Skeletal muscle tissue (tissue), 4 donors: ENCODE results near the gene MYO7B. TPM values are rescaled to one million over a fixed set of nuclear protein-coding genes. Genes with fewer than 3 reads are reported as not detected.

ENCODE experiments used
- H3K27ac ChIP-seq: one replicate; pipeline ENCODE4 v1.7.0; 2013; ENCODE audit warnings: mild to moderate bottlenecking, low read depth, low read length, inconsistent platforms
- H3K27me3 ChIP-seq, 3 donors: one replicate each; pipeline ENCODE4 v1.7.0; 2013; ENCODE audit warnings: low read length in 3 of 3; ENCODE audit not compliant: control insufficient read depth in 3 of 3, insufficient read depth in 3 of 3
- H3K36me3 ChIP-seq, 3 donors: one replicate each; pipeline ENCODE4 v1.7.0; 2013; ENCODE audit warnings: low read length in 3 of 3; ENCODE audit not compliant: control insufficient read depth in 3 of 3, insufficient read depth in 3 of 3
- H3K4me1 ChIP-seq, 3 donors: one replicate each; pipeline ENCODE4 v1.7.0; 2013; ENCODE audit warnings: low read length in 3 of 3, mild to moderate bottlenecking in 3 of 3; ENCODE audit not compliant: control insufficient read depth in 3 of 3, insufficient read depth in 3 of 3
- H3K4me3 ChIP-seq, 3 donors: one replicate each; pipeline ENCODE4 v1.7.0; 2013; ENCODE audit warnings: low read length in 3 of 3
- H3K9ac ChIP-seq, 3 donors: one replicate each; pipeline ENCODE4 v1.7.0; 2013; ENCODE audit warnings: low read length in 3 of 3, mild to moderate bottlenecking in 3 of 3, moderate library complexity in 2 of 3, low read depth in 1 of 3
- H3K9me3 ChIP-seq, 3 donors: one replicate each; pipeline ENCODE4 v1.7.0; 2013; ENCODE audit warnings: low read length in 3 of 3; ENCODE audit not compliant: control insufficient read depth in 3 of 3
- total RNA-seq: library from RNA; depleted of rRNA; stranded (reverse); fragments of >200 nt; gene quantifications from one replicate; pipeline ENCODE4 v1.2.3, GENCODE V29; 2014
- donor health status: Osteomylitis.

Gene MYO7B
- total RNA-seq, 1 donor from 2014 or later, result 1.0 TPM

GRCh38 chr2:127576433-127577207 is 41.1 kb downstream of the MYO7B start:
- no peaks in the 10 kb centered on the region for H3K36me3 ChIP-seq
- H3K9ac ChIP-seq, result peak overlapping the region in 2 of 3 donors; percentile 15 to 69
- peaks cover 0 to 3% (median 0%) of the 10 kb centered on the region in 3 donors for H3K27me3 ChIP-seq
- no peaks in the 10 kb centered on the region for H3K9me3 ChIP-seq
- peak overlapping the region; percentile 43 to 54 (median 45) for H3K4me3 ChIP-seq
- peaks cover 22 to 33% (median 24%) of the 10 kb centered on the region in 3 donors for H3K4me1 ChIP-seq
- peak overlapping the region; percentile 36 for H3K27ac ChIP-seq

GRCh38 chr2:127577208-127577475 is 41.7 kb downstream of the MYO7B start:
- Histone ChIP-seq H3K27ac (no peak overlapping the region), H3K9me3 (no peaks in the 10 kb centered on the region), H3K4me3 (no peak overlapping the region), H3K27me3 (peaks cover 0 to 3% (median 0%) of the 10 kb centered on the region in 3 donors), H3K4me1 (peaks cover 22 to 33% (median 24%) of the 10 kb centered on the region in 3 donors), H3K36me3 (no peaks in the 10 kb centered on the region), H3K9ac (peak overlapping the region in 1 of 3 donors; percentile 3)

GRCh38 chr2:127577503-127577902 is 42.0 kb downstream of the MYO7B start:
- Histone ChIP-seq H3K9ac (no peak overlapping the region), H3K27me3 (peaks cover 0 to 3% (median 0%) of the 10 kb centered on the region in 3 donors), H3K9me3 (no peaks in the 10 kb centered on the region), H3K27ac (no peak overlapping the region), H3K36me3 (no peaks in the 10 kb centered on the region), H3K4me3 (no peak overlapping the region), H3K4me1 (peaks cover 22 to 32% (median 24%) of the 10 kb centered on the region in 3 donors)

GRCh38 chr2:127577973-127578372 is 42.5 kb downstream of the MYO7B start:
- Histone ChIP-seq H3K36me3 (no peaks in the 10 kb centered on the region), H3K9me3 (no peaks in the 10 kb centered on the region), H3K4me1 (peaks cover 20 to 27% (median 23%) of the 10 kb centered on the region in 3 donors), H3K4me3 (no peak overlapping the region), H3K27ac (no peak overlapping the region), H3K9ac (no peak overlapping the region), H3K27me3 (peaks cover 0 to 3% (median 0%) of the 10 kb centered on the region in 3 donors)

- Histone ChIP-seq H3K27ac (no peak overlapping the region), H3K36me3 (no peaks in the 10 kb centered on the region), H3K9ac (no peak overlapping the region), H3K9me3 (no peaks in the 10 kb centered on the region), H3K4me1 (peaks cover 19 to 23% (median 19%) of the 10 kb centered on the region in 3 donors), H3K4me3 (no peak overlapping the region), H3K27me3 (peaks cover 0 to 3% (median 0%) of the 10 kb centered on the region in 3 donors)
These were observed 42.9 kb downstream of the MYO7B start for GRCh38 chr2:127578411-127578810.

GRCh38 chr2:127579231-127579630 is 43.7 kb downstream of the MYO7B start:
- peaks cover 15 to 18% (median 16%) of the 10 kb centered on the region in 3 donors for H3K4me1 ChIP-seq
- peaks cover 0 to 3% (median 0%) of the 10 kb centered on the region in 3 donors for H3K27me3 ChIP-seq
- H3K9me3 ChIP-seq, result no peaks in the 10 kb centered on the region
- no peak overlapping the region for H3K27ac ChIP-seq
- no peak overlapping the region for H3K9ac ChIP-seq
- H3K4me3 ChIP-seq, result no peak overlapping the region
- H3K36me3 ChIP-seq, result no peaks in the 10 kb centered on the region

GRCh38 chr2:127580167-127581049 is 44.9 kb downstream of the MYO7B start:
- H3K9me3 ChIP-seq, result no peaks in the 10 kb centered on the region
- H3K27me3 ChIP-seq, result peaks cover 0 to 3% (median 0%) of the 10 kb centered on the region in 3 donors
- H3K4me1 ChIP-seq, result peaks cover 15 to 16% (median 15%) of the 10 kb centered on the region in 3 donors
- no peaks in the 10 kb centered on the region for H3K36me3 ChIP-seq
- no peak overlapping the region for H3K4me3 ChIP-seq
- H3K9ac ChIP-seq, result no peak overlapping the region
- H3K27ac ChIP-seq, result no peak overlapping the region

GRCh38 chr2:127581050-127581345 is 45.5 kb downstream of the MYO7B start:
- Histone ChIP-seq H3K4me3 (no peak overlapping the region), H3K4me1 (peaks cover 11 to 13% (median 12%) of the 10 kb centered on the region in 3 donors), H3K9me3 (no peaks in the 10 kb centered on the region), H3K27me3 (peaks cover 0 to 3% (median 0%) of the 10 kb centered on the region in 3 donors), H3K36me3 (no peaks in the 10 kb centered on the region), H3K27ac (no peak overlapping the region), H3K9ac (no peak overlapping the region)

- H3K36me3 ChIP-seq, result no peaks in the 10 kb centered on the region
- H3K9me3 ChIP-seq, result no peaks in the 10 kb centered on the region
- no peak overlapping the region for H3K9ac ChIP-seq
- peaks cover 4 to 5% (median 4%) of the 10 kb centered on the region in 3 donors for H3K4me1 ChIP-seq
- H3K27ac ChIP-seq, result no peak overlapping the region
- peaks cover 0 to 3% (median 0%) of the 10 kb centered on the region in 3 donors for H3K27me3 ChIP-seq
- no peak overlapping the region for H3K4me3 ChIP-seq
These were observed 46.3 kb downstream of the MYO7B start for GRCh38 chr2:127581516-127582490.
